ENCODE results near the gene FOXF2.

Gene FOXF2

GRCh38 chr6:1402369-1402768 lies 13.0 kb downstream of the FOXF2 start:
- no peak overlapping the region for H3K4me3 ChIP-seq (ENCODE audit: low read length)
- DNase-seq (ENCODE audit: low read depth, low spot score), result no peak

GRCh38 chr6:1402868-1403267 lies 13.5 kb downstream of the FOXF2 start:
- DNase-seq (ENCODE audit: low read depth, low spot score), result no peak

GRCh38 chr6:1403851-1404712 lies 14.7 kb downstream of the FOXF2 start:
- DNase-seq (ENCODE audit: low read depth, low spot score), result no peak

More at GRCh38 chr6:1402868-1403267, 13.5 kb downstream of the FOXF2 start:
- no peak overlapping the region for H3K4me3 ChIP-seq (ENCODE audit: low read length)

GRCh38 chr6:1404713-1405098 lies 15.3 kb downstream of the FOXF2 start:
- DNase-seq (ENCODE audit: low read depth, low spot score), result no peak

More at GRCh38 chr6:1403851-1404712, 14.7 kb downstream of the FOXF2 start:
- H3K4me3 ChIP-seq (ENCODE audit: low read length), result no peak overlapping the region

GRCh38 chr6:1405221-1405620 lies 15.8 kb downstream of the FOXF2 start:
- H3K4me3 ChIP-seq (ENCODE audit: low read length), result no peak overlapping the region
- no peak for DNase-seq (ENCODE audit: low read depth, low spot score)

More at GRCh38 chr6:1404713-1405098, 15.3 kb downstream of the FOXF2 start:
- no peak overlapping the region for H3K4me3 ChIP-seq (ENCODE audit: low read length)

GRCh38 chr6:1406306-1407072 lies 17.1 kb downstream of the FOXF2 start:
- no peak overlapping the region for H3K4me3 ChIP-seq (ENCODE audit: low read length)
- DNase-seq (ENCODE audit: low read depth, low spot score), result no peak

- no peak for DNase-seq (ENCODE audit: low read depth, low spot score)
- H3K4me3 ChIP-seq (ENCODE audit: low read length), result no peak overlapping the region
These were observed 18.2 kb downstream of the FOXF2 start for GRCh38 chr6:1407499-1407990.

GRCh38 chr6:1409774-1410465 lies 20.5 kb downstream of the FOXF2 start:
- no peak overlapping the region for H3K4me3 ChIP-seq (ENCODE audit: low read length)
- DNase-seq (ENCODE audit: low read depth, low spot score), result no peak

- no peak for DNase-seq (ENCODE audit: low read depth, low spot score)
- no peak overlapping the region for H3K4me3 ChIP-seq (ENCODE audit: low read length)
These were observed 23.5 kb downstream of the FOXF2 start for GRCh38 chr6:1412901-1413300.

- no peak for DNase-seq (ENCODE audit: low read depth, low spot score)
- H3K4me3 ChIP-seq (ENCODE audit: low read length), result no peak overlapping the region
These were observed 26.2 kb downstream of the FOXF2 start for GRCh38 chr6:1415416-1416063.

GRCh38 chr6:1416191-1416760 lies 26.9 kb downstream of the FOXF2 start:
- DNase-seq (ENCODE audit: low read depth, low spot score), result no peak
- no peak overlapping the region for H3K4me3 ChIP-seq (ENCODE audit: low read length)

- DNase-seq (ENCODE audit: low read depth, low spot score), result no peak
- no peak overlapping the region for H3K4me3 ChIP-seq (ENCODE audit: low read length)
These were observed 27.4 kb downstream of the FOXF2 start for GRCh38 chr6:1416820-1417219.

- DNase-seq (ENCODE audit: low read depth, low spot score), result no peak
- no peak overlapping the region for H3K4me3 ChIP-seq (ENCODE audit: low read length)
These were observed 28.3 kb downstream of the FOXF2 start for GRCh38 chr6:1417718-1418117.

- no peak for DNase-seq (ENCODE audit: low read depth, low spot score)
These were observed 29.3 kb downstream of the FOXF2 start for GRCh38 chr6:1418471-1419191.

GRCh38 chr6:1420382-1420781 lies 31.0 kb downstream of the FOXF2 start:
- no peak for DNase-seq (ENCODE audit: low read depth, low spot score)
- H3K4me3 ChIP-seq (ENCODE audit: low read length), result no peak overlapping the region

More at GRCh38 chr6:1418471-1419191, 29.3 kb downstream of the FOXF2 start:
- H3K4me3 ChIP-seq (ENCODE audit: low read length), result no peak overlapping the region

- no peak overlapping the region for H3K4me3 ChIP-seq (ENCODE audit: low read length)
- no peak for DNase-seq (ENCODE audit: low read depth, low spot score)
These were observed 32.9 kb downstream of the FOXF2 start for GRCh38 chr6:1422290-1422689.

- H3K4me3 ChIP-seq (ENCODE audit: low read length), result no peak overlapping the region
- no peak for DNase-seq (ENCODE audit: low read depth, low spot score)
These were observed 34.2 kb downstream of the FOXF2 start for GRCh38 chr6:1423578-1423977.

GRCh38 chr6:1424306-1424927 lies 35.0 kb downstream of the FOXF2 start:
- no peak for DNase-seq (ENCODE audit: low read depth, low spot score)

More at GRCh38 chr6:1424306-1424927, 35.0 kb downstream of the FOXF2 start:
- H3K4me3 ChIP-seq (ENCODE audit: low read length), result no peak overlapping the region
